Activated CD8-positive, alpha-beta memory T cell treated with anti-CD3 and anti-CD28 coated beads, Interleukin-2, amount 50 U/mL, for 24 hours (primary cell): Measurements from ENCODE around the gene IMPDH2.

ENCODE experiments used
- DNase-seq: peaks from one replicate; pipeline ENCODE4 v3.0.0-alpha.2; 2020; ENCODE audit errors: extremely low read depth

Gene IMPDH2

GRCh38 chr3:49028673-49029562 lies at the start of gene IMPDH2:
TSS of gene IMPDH2 (minus strand) at chr3:49029398. CDS start at chr3:49029350, 48 bp downstream.
- DNase-seq: peak; percentile 80

DNA sequence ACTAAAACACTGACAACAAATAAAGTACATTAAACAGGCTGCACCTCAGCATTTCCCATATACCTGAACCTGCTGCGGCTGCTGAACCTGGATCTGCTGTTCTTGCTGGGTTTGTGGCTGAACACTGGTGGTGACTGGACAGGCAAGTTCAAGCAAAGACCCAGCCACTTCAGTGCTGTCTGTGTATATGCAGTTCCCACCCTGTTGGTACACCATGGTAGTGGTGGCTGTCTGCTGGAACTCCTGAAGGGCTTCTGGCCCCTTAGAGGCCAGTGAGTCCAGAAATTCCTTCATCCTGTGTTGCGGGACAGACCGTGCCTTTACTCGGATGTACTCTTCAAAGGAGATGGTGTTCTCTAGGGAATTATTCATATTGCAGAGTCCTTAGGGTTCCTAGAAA lies 47.4 kb upstream of the IMPDH2 start:
- no peak for DNase-seq

- DNase-seq: no peak
Measured at GRCh38 chr3:49076116-49076515, 46.9 kb upstream of the IMPDH2 start.

DNA sequence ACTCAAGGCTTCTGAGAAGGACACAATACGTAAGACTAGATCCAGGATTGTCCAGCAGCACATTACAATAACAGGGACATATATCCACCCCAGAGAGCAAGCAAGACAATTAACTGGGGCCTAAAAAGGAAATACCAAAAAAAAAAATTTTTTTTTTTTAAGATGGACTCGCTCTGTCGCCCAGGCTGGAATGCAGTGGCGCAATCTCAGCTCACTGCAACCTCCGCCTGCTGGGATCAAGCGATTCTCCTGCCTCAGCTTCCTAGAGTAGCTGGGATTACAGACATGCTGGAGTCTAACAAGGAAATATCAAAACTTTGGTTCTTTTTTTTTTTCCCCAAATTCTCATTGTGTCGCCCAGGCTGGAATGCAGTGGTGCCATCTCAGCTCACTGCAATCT lies 28.8 kb upstream of the IMPDH2 start:
- no peak for DNase-seq

GRCh38 chr3:49057268-49057667 lies 28.1 kb upstream of the IMPDH2 start:
- DNase-seq: no peak

DNA sequence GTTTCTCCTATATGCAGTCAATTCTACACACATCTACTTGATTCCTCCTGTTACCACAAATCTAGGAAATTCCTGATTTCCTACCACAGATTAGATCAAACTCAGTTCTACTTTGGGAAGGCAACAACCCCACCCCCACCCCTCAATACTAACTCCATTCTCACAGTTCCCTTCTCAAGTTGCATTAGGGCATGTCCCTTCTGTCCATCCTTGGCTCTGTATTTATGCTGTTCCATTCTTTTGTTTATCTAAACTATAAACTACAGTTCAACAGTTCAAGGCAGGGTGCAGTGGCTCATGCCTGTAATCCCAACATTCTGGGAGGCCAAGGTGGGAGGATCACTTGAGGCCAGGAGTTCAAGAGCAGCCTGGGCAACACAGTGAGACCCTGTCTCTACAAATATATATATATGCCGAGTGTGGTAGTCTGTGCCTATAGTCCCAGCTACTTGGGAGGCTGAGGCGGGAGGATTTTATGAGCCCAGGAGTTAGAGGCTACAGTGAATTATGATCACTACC lies 25.2 kb upstream of the IMPDH2 start:
- DNase-seq: no peak

DNA sequence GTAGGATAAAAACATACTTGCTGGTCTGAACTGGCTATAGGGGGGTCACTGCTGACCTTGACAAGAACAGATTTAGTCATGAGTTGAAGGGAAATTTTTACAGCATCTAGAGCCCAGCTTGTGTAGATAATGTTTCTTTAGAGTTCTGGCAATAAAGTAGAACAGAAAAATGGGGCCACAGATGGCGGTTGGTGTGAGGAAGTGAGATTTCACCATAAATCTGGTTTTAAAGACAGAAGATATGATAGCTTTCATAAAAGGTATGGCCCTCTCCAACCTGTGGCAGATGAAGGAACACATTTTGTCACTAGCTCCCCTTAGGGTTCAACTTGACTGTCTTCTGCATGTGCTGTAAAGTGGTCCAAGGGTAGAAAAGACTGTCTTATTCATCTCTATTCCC lies 24.3 kb upstream of the IMPDH2 start:
- no peak for DNase-seq

DNA sequence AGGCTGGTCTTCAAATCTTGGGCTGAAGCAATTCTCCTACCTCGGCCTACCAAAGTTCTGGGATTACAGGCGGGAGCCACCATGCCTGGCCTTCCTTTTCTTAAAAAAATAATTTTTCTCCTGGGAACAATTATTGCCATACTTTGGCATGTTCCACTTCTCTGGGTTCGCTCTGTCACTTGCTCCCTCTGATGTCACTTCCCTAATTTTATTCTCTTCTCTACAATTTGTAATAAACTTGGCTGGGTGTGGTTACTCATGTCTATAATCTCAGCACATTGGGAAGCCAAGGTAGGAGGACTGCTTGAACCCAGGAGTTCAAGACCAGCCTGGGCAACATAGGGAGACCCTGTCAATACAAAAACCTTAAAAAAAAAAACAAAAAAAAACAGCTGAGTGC lies 6.1 kb upstream of the IMPDH2 start:
- DNase-seq: no peak

GRCh38 chr3:49034650-49035049 lies 5.5 kb upstream of the IMPDH2 start:
- DNase-seq: no peak

DNA sequence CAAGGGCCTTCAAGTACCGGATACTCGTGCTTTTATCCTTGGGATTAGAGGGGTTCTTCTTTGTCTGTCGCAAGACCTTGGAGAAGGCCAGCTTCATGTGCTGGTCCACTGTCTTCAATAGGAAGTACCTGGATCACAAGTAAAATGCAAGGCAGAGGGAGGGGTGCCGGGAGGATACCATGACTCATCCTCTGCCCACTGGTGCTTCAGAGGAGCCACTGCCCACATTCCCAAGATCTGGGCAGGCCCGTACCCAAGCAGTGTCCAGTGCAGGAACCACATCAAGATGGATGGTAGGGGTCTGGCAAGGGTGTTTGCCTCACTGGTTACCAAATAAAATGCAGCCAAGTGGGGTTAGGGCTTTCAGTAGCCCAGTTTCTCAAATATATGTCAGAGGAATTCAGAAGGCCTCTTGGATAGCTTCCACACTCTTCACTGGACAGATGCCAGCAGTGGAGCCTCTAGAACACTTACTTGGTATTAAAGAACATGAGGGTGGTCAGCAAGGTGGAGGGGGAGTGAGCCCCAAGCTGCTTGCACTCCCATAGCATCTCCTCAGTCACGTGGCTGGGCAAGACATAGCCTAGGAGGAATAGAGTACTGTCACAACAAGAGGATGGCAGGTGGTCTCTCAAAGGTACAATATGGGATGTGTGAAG lies 3.6 kb upstream of the IMPDH2 start:
- no peak for DNase-seq

GRCh38 chr3:49030321-49030720 lies 1.1 kb upstream of the IMPDH2 start:
- no peak for DNase-seq

DNA sequence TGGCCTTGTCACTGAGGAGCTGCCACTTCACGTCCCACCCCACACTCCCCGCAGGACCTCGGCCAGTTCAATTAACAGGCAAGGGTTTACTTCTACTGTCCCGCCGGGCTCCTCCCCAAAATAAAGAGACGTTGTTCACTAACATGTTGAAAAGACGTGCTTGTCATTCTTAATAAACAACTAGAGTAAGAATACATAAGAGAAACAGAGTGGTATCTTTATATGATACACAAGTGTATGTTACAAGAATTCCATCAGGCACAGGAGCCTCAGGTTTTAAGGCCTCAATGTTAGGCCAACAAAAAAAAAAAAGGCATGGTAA lies 326 bp upstream of the IMPDH2 start:
- DNase-seq: no peak

DNA sequence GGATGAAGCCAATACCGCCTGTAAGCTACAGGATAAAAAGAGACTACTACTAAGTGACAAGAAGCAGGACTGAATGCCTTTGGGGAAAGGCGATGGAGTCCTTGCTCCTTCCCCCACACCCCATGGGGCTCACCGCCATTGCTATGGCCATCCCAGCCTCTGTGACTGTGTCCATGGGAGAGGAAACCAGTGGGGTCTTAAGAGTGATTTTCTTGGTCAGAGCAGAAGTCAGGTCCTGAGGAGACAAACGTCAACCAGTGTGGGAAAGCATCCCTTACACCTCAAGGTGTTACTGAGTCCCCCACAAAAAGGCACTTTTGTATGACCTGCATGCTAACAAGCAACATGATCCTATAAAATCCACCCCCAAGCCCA lies 913 bp downstream of the IMPDH2 start:
- DNase-seq: no peak

- DNase-seq: no peak
Measured at GRCh38 chr3:49027634-49028033, 1.6 kb downstream of the IMPDH2 start.

- DNase-seq: no peak
Measured at GRCh38 chr3:49026536-49026935, 2.7 kb downstream of the IMPDH2 start.

- DNase-seq: no peak
Measured at GRCh38 chr3:49025793-49026520, 3.2 kb downstream of the IMPDH2 start.

DNA sequence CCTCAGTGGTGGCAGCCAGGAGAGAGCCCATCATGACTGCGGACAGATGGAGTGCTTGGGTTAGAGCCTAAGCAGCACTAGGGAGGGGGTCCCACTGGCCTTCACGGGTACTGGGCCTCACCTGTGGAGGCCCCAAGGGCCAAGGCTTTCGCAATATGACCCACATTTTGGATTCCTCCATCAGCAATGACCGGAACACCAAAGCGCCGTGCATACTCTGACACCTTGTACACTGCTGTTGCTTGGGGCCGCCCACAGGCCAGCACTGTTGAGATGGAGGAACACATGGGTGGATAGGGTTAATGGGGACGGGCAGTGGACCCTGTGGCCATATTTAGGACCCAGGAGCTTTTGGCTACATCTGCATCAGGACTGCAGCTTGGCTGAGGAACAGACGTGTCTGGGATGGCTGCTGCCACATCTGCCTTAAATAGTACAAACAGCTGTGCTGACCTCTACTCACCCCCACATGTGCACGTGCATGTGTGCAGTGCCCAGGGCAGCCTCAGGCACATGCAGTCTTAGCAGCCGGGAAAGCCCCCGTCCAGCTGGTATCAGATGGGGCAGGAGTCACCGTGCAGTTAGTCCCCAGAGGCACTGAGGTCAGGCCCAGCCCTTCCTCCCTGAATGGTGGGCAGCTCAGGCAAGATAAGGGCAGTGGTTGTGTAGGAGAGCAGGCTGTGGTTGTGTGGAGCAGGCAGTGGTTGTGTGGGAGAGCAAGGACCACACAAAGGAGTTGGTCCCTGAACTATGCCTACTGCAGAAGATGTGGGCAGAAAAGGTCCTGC lies 4.0 kb downstream of the IMPDH2 start:
- DNase-seq: no peak

DNA sequence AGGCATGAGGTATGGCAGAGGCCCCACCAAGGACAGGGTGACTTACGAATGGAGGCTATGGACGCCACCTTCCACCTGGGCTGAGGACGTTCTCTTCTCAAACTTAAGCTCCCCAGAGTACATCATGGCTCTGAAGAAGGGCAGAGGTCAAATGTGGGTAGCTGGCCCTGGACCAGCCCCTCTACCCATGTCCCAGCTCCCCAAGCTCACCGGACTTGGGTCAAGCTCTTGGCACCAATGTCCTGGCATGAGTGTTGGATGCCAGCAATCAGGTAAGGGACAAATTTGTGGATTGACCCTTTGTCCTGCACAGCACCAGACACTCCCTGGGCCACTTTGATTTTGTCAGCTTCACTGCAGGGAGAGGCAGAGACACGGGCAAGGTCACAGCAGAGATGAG lies 4.7 kb downstream of the IMPDH2 start:
- DNase-seq: no peak

GRCh38 chr3:49023775-49024174 lies 5.4 kb downstream of the IMPDH2 start:
- no peak for DNase-seq

DNA sequence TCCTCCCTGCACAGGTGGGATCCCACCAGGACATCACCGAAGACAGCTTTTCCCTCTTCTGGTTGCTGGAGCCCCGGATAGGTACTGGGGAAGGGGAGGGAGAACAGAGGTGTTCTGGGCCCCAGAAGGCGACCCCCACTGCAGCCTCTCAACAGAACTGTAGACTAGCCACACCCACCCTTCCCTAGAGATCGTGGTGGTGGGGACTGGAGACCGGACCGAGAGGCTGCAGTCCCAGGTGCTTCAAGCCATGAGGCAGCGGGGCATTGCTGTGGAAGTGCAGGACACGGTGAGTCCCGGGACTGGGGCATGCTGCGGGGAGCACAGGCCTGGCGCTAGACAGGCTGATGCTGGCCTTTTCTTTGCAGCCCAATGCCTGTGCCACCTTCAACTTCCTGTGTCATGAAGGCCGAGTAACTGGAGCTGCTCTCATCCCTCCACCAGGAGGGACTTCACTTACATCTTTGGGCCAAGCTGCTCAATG lies 6.5 kb downstream of the IMPDH2 start:
- no peak for DNase-seq

GRCh38 chr3:49021813-49022687 lies 7.1 kb downstream of the IMPDH2 start, which contains the start of gene NDUFAF3:
TSS of gene NDUFAF3 (plus strand) at chr3:49022121. CDS start at chr3:49022145, 24 bp downstream.
- DNase-seq: peak; percentile 78
